Calu3 (cell line): ENCODE measurements around the gene TMEM266. TPM values are rescaled to one million over a fixed set of nuclear protein-coding genes. Genes with fewer than 3 reads are reported as not detected.

ENCODE experiments used
- BruUV-seq: library from RNA; stranded (reverse); fragments of 400-500 nt; replicated peaks from 2 replicates; lab custom pipeline; 2021; lab: Mats Ljungman, UMichigan
- CTCF ChIA-PET: fragments of 300-600 bp; sonication (Branson Sonifier 250); formaldehyde crosslinking; loops from one replicate; lab custom pipeline; 2022; ENCODE audit warnings: antibody characterized with exemption; lab: Charles Lee
- DNase-seq: peaks from one replicate; pipeline ENCODE4 v3.0.0; 2022
- H3K27ac Mint-ChIP-seq: one replicate; pipeline ENCODE4 v1.8.0; 2022; ENCODE audit warnings: mixed read lengths; ENCODE audit not compliant: unreplicated experiment
- H3K27me3 Mint-ChIP-seq: one replicate; pipeline ENCODE4 v1.8.0; 2022; ENCODE audit warnings: mixed read lengths; ENCODE audit not compliant: unreplicated experiment
- H3K36me3 Mint-ChIP-seq: one replicate; pipeline ENCODE4 v1.8.0; 2022; ENCODE audit warnings: mild to moderate bottlenecking, moderate library complexity, mixed read lengths; ENCODE audit not compliant: insufficient read depth, unreplicated experiment
- H3K4me1 Mint-ChIP-seq: one replicate; pipeline ENCODE4 v1.8.0; 2022; ENCODE audit warnings: mild to moderate bottlenecking, low read depth, mixed read lengths; ENCODE audit not compliant: unreplicated experiment
- H3K4me3 Mint-ChIP-seq: one replicate; pipeline ENCODE4 v1.8.0; 2022; ENCODE audit warnings: mild to moderate bottlenecking, low read depth, moderate library complexity, mixed read lengths; ENCODE audit not compliant: unreplicated experiment
- H3K9me3 Mint-ChIP-seq: one replicate; pipeline ENCODE4 v1.8.0; 2022; ENCODE audit warnings: low read depth, mixed read lengths; ENCODE audit not compliant: unreplicated experiment
- intact Hi-C: fragments of 100-400 bp; cut with micrococcal nuclease; formaldehyde crosslinking; loops from one replicate; pipeline ENCODE4 v1.10.0; 2022; ENCODE audit not compliant: unreplicated experiment
- total RNA-seq: library from RNA; stranded (reverse); gene quantifications from 2 replicates; pipeline ENCODE4 v1.2.3, GENCODE V29; 2022
- TF ChIP-seq, protein P1 (sequence below): fragments of 200-600 bp; IDR thresholded peaks from one replicate; pipeline ENCODE4 v1.8.0; 2022; ENCODE audit warnings: antibody characterized with exemption; ENCODE audit not compliant: unreplicated experiment

TMEM266 gene
- total RNA-seq, 1 experiment from 2014 or later: not detected

DNA sequence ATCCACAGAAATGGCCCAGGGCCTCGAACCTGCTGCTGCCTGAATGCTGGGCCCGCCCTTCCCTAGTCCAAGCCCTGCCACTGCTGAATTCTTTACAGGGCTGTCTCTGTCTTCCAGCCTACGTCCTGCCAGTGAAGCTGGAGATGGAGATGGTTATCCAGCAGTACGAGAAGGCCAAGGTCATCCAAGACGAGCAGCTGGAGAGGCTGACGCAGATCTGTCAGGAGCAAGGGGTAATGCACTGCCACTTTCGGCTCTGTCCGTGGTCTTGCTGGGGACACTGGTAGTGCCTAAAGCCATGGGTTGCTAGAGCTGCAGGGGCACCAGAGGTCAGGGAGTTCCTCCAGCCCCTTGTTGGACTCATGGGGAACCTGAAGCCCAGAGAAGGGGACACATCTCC is 115.7 kb downstream of the TMEM266 start:
- Mint-ChIP-seq H3K4me1 (peaks cover 12% of the 10 kb centered on the region), H3K36me3 (no peaks in the 10 kb centered on the region), H3K27ac (no peak overlapping the region), H3K9me3 (no peaks in the 10 kb centered on the region), H3K4me3 (no peak overlapping the region), H3K27me3 (peaks cover 37% of the 10 kb centered on the region)
- BruUV-seq: no TSS peak
- no peak for DNase-seq
- CTCF ChIA-PET: interaction anchor here (0.5 kb wide), 1 partner anchor 159 kb away, joined by 4 read pairs; no protein-coding TSS in a partner anchor
- intact Hi-C loops: no loop called here
- TF ChIP-seq, protein P1, sequence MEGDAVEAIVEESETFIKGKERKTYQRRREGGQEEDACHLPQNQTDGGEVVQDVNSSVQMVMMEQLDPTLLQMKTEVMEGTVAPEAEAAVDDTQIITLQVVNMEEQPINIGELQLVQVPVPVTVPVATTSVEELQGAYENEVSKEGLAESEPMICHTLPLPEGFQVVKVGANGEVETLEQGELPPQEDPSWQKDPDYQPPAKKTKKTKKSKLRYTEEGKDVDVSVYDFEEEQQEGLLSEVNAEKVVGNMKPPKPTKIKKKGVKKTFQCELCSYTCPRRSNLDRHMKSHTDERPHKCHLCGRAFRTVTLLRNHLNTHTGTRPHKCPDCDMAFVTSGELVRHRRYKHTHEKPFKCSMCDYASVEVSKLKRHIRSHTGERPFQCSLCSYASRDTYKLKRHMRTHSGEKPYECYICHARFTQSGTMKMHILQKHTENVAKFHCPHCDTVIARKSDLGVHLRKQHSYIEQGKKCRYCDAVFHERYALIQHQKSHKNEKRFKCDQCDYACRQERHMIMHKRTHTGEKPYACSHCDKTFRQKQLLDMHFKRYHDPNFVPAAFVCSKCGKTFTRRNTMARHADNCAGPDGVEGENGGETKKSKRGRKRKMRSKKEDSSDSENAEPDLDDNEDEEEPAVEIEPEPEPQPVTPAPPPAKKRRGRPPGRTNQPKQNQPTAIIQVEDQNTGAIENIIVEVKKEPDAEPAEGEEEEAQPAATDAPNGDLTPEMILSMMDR: no peak

- CTCF ChIA-PET: interaction anchor here (0.5 kb wide), 1 partner anchor 159 kb away, joined by 4 read pairs; no protein-coding TSS in a partner anchor
- Mint-ChIP-seq H3K27me3 (peaks cover 39% of the 10 kb centered on the region), H3K4me3 (no peak overlapping the region), H3K36me3 (no peaks in the 10 kb centered on the region), H3K9me3 (no peaks in the 10 kb centered on the region), H3K4me1 (peaks cover 12% of the 10 kb centered on the region), H3K27ac (no peak overlapping the region)
- DNase-seq: no peak
- no TSS peak for BruUV-seq
- TF ChIP-seq, protein P1: no peak
- intact Hi-C loops: no loop called here
Measured at GRCh38 chr15:76176059-76176458, 116.3 kb downstream of the TMEM266 start.

- H3K27ac Mint-ChIP-seq: no peak overlapping the region
- no TSS peak for BruUV-seq
- no peaks in the 10 kb centered on the region for H3K36me3 Mint-ChIP-seq
- peaks cover 44% of the 10 kb centered on the region for H3K27me3 Mint-ChIP-seq
- intact Hi-C loops: no loop called here
- H3K4me1 Mint-ChIP-seq: peaks cover 12% of the 10 kb centered on the region
- CTCF ChIA-PET: no interaction called here
- H3K4me3 Mint-ChIP-seq: no peak overlapping the region
- no peaks in the 10 kb centered on the region for H3K9me3 Mint-ChIP-seq
- TF ChIP-seq, protein P1: no peak
- DNase-seq: no peak
Measured at GRCh38 chr15:76176487-76177085, 116.8 kb downstream of the TMEM266 start.

DNA sequence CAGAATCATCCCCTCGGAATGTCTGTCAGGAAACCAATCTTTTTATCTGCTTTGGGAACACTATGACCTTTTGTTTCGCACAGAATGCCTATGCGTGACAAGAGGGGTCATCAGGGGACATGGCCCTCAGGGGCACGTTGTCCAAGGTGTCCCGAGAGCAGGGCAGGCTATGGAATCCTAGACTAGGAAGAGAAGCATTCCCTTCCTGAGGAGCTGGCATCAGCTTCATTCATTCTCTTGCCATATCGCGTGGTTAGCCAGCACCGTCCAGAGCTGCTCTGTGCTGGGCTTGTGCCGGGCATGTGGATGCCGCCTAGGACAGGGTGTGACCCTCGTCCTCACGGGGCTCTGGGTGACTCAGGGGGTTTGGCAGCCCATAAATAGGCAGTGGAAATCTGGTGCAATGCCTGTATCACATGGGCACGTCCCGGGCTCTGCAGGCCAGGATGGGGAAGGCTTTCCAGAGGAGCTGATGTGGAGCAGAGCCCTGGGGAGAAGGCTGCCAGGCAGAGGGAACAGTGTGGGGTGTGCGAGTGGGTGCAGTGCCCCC is 117.8 kb downstream of the TMEM266 start:
- DNase-seq: peak; percentile 45
- peak overlapping the region; percentile 1 for H3K4me3 Mint-ChIP-seq

More for the DNA sequence above, 117.8 kb downstream of the TMEM266 start:
- Mint-ChIP-seq H3K27me3 (peaks cover 46% of the 10 kb centered on the region), H3K36me3 (no peaks in the 10 kb centered on the region), H3K27ac (peak overlapping the region; percentile 19), H3K4me1 (peaks cover 12% of the 10 kb centered on the region), H3K9me3 (no peaks in the 10 kb centered on the region)
- BruUV-seq: no TSS peak
- intact Hi-C loops: no loop called here
- CTCF ChIA-PET: interaction anchor here (0.7 kb wide), 1 partner anchor 27 kb away, joined by 4 read pairs; no protein-coding TSS in a partner anchor
- TF ChIP-seq, protein P1: no peak
